Upper lobe of right lung (tissue), 1 donor: ENCODE measurements around the gene MDH2. TPM values are rescaled to one million over a fixed set of nuclear protein-coding genes. Genes with fewer than 3 reads are reported as not detected.

Source experiments
- ATAC-seq: fragments of 200-7000 bp; cut with Tn5 transposase; one replicate; pipeline ENCODE4 v1.9.1; 2020; ENCODE audit warnings: mild to moderate bottlenecking, moderate library complexity
- DNase-seq: peaks from one replicate; pipeline ENCODE4 v3.0.0-alpha.2; 2020
- H3K27ac ChIP-seq: fragments of 200-600 bp; one replicate; pipeline ENCODE4 v1.8.0; 2022
- H3K27me3 ChIP-seq: fragments of 200-600 bp; one replicate; pipeline ENCODE4 v1.8.0; 2022; ENCODE audit warnings: mild to moderate bottlenecking
- H3K36me3 ChIP-seq: fragments of 200-600 bp; one replicate; pipeline ENCODE4 v1.8.0; 2022
- H3K4me1 ChIP-seq: fragments of 200-600 bp; one replicate; pipeline ENCODE4 v1.8.0; 2022
- H3K4me3 ChIP-seq: fragments of 200-600 bp; one replicate; pipeline ENCODE4 v1.8.0; 2022; ENCODE audit warnings: mild to moderate bottlenecking
- H3K9me3 ChIP-seq: fragments of 200-600 bp; one replicate; pipeline ENCODE4 v1.8.0; 2022
- CTCF ChIP-seq: fragments of 200-600 bp; IDR thresholded peaks from one replicate; pipeline ENCODE4 v1.8.0; 2022; ENCODE audit warnings: antibody characterized with exemption
- intact Hi-C: fragments of 100-400 bp; cut with DNase I; formaldehyde crosslinking; loops from one replicate; pipeline ENCODE4 v1.11.0; 2022
- total RNA-seq: library from RNA; stranded (reverse); fragmentation: NEBNext Ultra II Directional; extraction: Animal tissue kit (Norgen Biotek cat#: 25700); gene quantifications from one replicate; pipeline ENCODE4 v1.2.1, GENCODE V29; 2021
- donor health status: DM: no; HTN: yes; CAD: no; lungs with severe emphysema.

MDH2 gene
- total RNA-seq, 1 donor from 2014 or later: 106 TPM

DNA sequence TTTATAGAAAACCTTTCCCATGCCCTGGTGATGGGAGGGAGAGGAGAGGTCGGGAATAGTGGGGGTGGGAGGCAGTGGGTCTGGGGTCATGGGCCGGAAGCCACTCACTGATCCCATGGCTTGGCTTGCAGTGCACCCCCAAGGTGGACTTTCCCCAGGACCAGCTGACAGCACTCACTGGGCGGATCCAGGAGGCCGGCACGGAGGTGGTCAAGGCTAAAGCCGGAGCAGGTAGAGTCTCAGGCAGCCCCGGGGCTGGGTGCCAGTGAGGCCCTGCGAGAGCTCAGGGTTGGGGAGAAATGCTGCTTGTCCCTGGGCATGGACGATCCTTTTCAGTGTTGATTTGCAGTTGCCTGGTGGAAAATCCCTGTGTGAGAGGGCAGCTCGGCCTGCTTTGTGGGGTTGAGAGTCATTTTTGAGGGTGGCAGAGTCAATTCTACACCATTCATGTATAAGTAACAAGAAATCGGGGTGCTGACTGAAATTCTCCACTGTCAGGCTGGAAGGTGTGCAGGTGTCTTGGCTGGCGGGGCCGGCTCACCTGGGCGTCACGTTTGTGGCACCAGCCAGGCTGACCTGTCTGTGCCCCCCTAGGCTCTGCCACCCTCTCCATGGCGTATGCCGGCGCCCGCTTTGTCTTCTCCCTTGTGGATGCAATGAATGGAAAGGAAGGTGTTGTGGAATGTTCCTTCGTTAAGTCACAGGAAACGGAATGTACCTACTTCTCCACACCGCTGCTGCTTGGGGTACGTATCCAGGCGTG, 16.5 kb downstream of the MDH2 start:
- no peak overlapping the region for H3K27ac ChIP-seq
- DNase-seq: no peak
- H3K27me3 ChIP-seq: no peaks in the 10 kb centered on the region
- H3K4me3 ChIP-seq: no peak overlapping the region
- ATAC-seq: no peak
- peaks cover 4% of the 10 kb centered on the region for H3K4me1 ChIP-seq
- H3K9me3 ChIP-seq: no peaks in the 10 kb centered on the region
- peaks cover 81% of the 10 kb centered on the region for H3K36me3 ChIP-seq
- intact Hi-C loops: no loop called here
- no peak for TF ChIP-seq CTCF

GRCh38 chr7:76065016-76065612, 17.2 kb downstream of the MDH2 start:
- DNase-seq: no peak
- Histone ChIP-seq H3K36me3 (peaks cover 74% of the 10 kb centered on the region), H3K4me3 (no peak overlapping the region), H3K9me3 (no peaks in the 10 kb centered on the region), H3K27ac (no peak overlapping the region), H3K27me3 (no peaks in the 10 kb centered on the region), H3K4me1 (peaks cover 7% of the 10 kb centered on the region)
- intact Hi-C loops: no loop called here
- no peak for ATAC-seq
- TF ChIP-seq CTCF: no peak

DNA sequence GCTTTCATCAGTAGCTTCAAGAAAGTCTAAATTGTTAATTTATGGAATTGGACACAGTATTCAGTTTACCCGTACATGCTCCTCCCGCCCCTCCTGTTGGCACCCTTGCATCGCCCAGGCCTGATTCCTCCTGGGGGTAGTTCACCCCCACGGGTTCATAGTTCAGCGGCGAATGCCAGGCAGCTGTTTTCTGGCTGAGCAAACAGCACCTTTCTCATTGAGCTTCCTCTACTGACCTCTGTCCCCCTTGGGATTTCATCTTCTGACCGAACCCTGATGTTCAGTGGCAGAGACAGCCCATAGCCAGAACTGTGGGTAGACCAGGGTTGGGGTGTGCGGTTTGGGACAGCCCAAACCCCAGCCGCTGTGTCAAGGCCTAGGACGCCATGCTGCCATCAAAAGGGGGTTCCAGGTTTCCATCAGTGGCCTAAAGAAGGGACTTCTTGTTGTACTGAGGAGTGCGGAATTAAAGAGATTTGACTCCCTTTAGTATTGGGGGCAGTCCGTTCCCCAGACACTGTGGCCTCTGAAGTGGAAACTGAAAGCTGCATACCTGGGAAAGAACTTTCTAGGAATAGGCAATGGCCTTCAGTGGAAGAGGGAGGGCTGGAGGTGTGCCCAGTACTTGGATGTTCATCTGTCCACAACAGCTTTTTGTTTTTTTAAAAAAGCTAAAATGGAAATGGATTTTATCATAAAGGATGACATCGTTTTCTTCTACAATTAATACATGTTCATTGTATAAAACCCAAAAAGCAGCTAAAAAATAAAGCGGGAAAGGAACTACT, 19.0 kb downstream of the MDH2 start:
- intact Hi-C loops: no loop called here
- H3K9me3 ChIP-seq: no peaks in the 10 kb centered on the region
- no peak for ATAC-seq
- H3K4me1 ChIP-seq: peaks cover 7% of the 10 kb centered on the region
- H3K27ac ChIP-seq: no peak overlapping the region
- H3K36me3 ChIP-seq: peaks cover 56% of the 10 kb centered on the region
- no peaks in the 10 kb centered on the region for H3K27me3 ChIP-seq
- DNase-seq: no peak
- no peak for TF ChIP-seq CTCF
- H3K4me3 ChIP-seq: no peak overlapping the region

DNA sequence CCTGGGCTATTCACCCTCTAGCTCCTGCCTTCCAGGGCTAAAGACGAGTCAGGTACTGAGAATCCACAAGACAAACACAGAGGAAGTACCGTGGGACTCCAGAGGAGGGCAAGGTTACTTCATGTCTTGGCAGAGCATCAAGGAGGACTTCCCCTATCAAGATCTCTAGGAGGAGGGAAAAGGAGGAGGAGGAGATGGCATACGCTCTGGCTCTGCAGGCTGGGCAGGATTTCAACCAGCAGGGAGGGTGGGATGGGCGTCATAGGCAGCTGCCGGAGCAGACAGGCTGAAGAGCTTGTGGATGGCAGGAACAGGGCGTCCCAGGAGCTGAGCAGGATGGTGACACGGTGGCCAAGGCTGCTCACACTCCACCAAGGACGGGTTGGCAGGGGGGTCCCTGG, 21.3 kb downstream of the MDH2 start:
- Histone ChIP-seq H3K4me3 (no peak overlapping the region), H3K9me3 (no peaks in the 10 kb centered on the region), H3K36me3 (peaks cover 33% of the 10 kb centered on the region), H3K4me1 (peaks cover 7% of the 10 kb centered on the region), H3K27me3 (no peaks in the 10 kb centered on the region), H3K27ac (no peak overlapping the region)
- intact Hi-C loops: no loop called here
- DNase-seq (peak; percentile 82), ATAC-seq (peak; percentile 90)
- peak; percentile 24 for TF ChIP-seq CTCF

DNA sequence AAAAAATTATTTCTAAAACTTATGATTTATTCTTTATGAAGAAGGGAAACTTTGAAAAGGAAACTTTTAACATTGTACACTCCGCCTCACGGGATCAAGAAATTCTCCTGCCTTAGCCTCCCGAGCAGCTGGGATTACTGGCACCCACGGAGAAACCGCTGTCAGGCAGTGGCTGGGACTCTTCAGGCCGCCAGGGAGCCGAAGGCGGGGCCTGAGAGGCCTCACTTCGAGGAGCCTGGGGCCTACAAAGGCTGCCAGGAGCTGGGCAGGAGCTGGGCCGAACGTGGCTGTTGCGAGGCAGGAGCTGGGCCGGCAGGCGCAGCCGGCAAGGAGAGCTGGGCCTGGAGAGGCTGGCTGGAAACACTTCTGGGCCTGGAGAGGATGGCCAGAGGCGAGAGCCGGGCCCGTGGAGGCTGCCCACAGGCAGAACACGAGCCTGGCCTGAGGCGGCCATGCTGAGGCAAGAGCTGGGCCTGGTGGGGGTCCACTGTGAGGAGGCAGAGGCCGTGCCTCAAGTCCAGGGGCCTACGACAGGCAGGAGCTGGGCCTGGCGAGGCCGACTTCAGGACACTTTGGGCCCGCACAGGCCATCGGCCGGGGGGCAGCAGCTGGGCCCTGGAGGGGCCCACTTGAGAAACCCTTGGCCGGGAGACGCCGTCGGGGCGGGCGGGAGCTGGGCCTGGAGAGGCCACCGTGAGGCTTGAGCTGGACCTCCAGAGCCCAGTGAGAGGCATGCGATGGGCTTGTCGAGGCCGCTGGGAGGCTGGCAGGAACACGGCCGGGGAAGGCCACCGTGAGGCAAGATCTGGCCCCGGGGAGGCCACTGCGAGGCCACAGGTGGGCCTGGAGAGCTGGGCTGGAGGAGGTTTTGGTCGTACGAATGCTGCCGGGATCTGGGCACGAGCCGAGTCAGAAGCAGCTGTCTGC, 23.7 kb downstream of the MDH2 start:
- ATAC-seq (peak; percentile 41), DNase-seq (peak; percentile 68)
- Histone ChIP-seq H3K9me3 (no peaks in the 10 kb centered on the region), H3K27ac (peak overlapping the region; percentile 36), H3K4me1 (peaks cover 7% of the 10 kb centered on the region), H3K27me3 (no peaks in the 10 kb centered on the region), H3K36me3 (peaks cover 9% of the 10 kb centered on the region), H3K4me3 (no peak overlapping the region)
- TF ChIP-seq CTCF: no peak
- intact Hi-C loops: no loop called here
